Kidney epithelial cell (primary cell): ENCODE measurements around the gene WBP4. TPM values are rescaled to one million over a fixed set of nuclear protein-coding genes. Genes with fewer than 3 reads are reported as not detected.

Source experiments
- DNase-seq: peaks from one replicate; pipeline ENCODE4 v3.0.0-alpha.2; 2010; ENCODE audit warnings: low read depth
- H3K27me3 ChIP-seq: 2 replicates; pipeline ENCODE4 v1.6.0; 2011; ENCODE audit warnings: low read length; ENCODE audit not compliant: control insufficient read depth, insufficient read depth
- H3K36me3 ChIP-seq: 2 replicates; pipeline ENCODE4 v1.5.1; 2011; ENCODE audit warnings: low read length; ENCODE audit not compliant: control insufficient read depth, insufficient read depth
- H3K4me3 ChIP-seq: 2 replicates; pipeline ENCODE4 v1.5.1; 2011; ENCODE audit warnings: low read depth, mild to moderate bottlenecking, control low read depth, low read length
- total RNA-seq: library from RNA; depleted of rRNA; stranded (reverse); fragments of >200 nt; gene quantifications from 2 replicates; pipeline ENCODE4 v1.2.3, GENCODE V29; 2015
- TF ChIP-seq, protein P1 (sequence below): IDR thresholded peaks from 2 replicates; pipeline ENCODE4 v1.5.1; 2011; ENCODE audit warnings: mild to moderate bottlenecking, moderate library complexity, low read length, control low read depth, inconsistent platforms; ENCODE audit not compliant: insufficient read depth, poor library complexity, severe bottlenecking

Gene WBP4
- total RNA-seq, 1 donor from 2014 or later, result 13.8 TPM

DNA sequence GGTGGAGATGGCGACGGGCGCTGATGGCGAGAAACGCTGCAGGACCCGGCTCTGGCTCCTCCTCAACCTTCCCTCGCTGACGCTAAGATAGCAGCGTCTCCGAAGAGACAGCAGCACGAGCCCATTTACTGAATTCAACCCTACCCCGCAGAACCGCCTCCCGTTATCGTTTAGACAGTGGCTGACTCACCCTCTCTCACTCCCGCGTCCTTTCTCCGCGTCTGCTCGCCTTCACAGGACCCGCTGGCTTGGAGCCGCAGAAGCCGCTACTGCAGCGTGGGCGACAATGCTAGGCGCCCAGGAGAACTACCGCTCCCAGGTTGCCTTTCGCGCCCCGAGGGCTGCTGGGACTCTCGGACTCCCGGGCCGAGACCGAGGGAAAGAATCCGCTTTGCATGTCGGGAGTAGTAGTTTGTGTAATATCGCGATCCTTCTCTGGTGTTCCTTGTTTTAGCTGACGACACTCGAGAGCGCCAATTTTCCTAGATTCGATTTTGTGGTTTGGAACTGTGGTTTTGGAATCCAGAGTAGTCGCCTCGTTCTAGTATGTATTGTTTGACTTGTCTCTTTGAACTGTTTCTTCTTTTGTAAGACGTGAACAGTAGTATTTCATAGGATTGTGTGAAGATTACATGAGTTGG lies 71.3 kb downstream of the WBP4 start, which contains the start of gene KBTBD6:
Gene KBTBD6 (minus strand): TSS at position 291 of the 641 bp plus-strand sequence. CDS start 291 bp downstream, outside the sequence.
- TF ChIP-seq, protein P1, sequence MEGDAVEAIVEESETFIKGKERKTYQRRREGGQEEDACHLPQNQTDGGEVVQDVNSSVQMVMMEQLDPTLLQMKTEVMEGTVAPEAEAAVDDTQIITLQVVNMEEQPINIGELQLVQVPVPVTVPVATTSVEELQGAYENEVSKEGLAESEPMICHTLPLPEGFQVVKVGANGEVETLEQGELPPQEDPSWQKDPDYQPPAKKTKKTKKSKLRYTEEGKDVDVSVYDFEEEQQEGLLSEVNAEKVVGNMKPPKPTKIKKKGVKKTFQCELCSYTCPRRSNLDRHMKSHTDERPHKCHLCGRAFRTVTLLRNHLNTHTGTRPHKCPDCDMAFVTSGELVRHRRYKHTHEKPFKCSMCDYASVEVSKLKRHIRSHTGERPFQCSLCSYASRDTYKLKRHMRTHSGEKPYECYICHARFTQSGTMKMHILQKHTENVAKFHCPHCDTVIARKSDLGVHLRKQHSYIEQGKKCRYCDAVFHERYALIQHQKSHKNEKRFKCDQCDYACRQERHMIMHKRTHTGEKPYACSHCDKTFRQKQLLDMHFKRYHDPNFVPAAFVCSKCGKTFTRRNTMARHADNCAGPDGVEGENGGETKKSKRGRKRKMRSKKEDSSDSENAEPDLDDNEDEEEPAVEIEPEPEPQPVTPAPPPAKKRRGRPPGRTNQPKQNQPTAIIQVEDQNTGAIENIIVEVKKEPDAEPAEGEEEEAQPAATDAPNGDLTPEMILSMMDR, result no peak
- DNase-seq, result peak; percentile 97
- no peaks in the 10 kb centered on the region for H3K27me3 ChIP-seq
- no peaks in the 10 kb centered on the region for H3K36me3 ChIP-seq
- H3K4me3 ChIP-seq, result peak within 1 kb of the TSS; percentile 50

Other genes with a start within 250 kb of the WBP4 start
- gene ELF1, start 42.2 kb upstream of the WBP4 start, total RNA-seq, result 60.6 and 74.1 TPM in 2 replicates
- gene KBTBD6, start 71.3 kb downstream of the WBP4 start, total RNA-seq, result 9.0 and 9.1 TPM in 2 replicates
- 3.3 and 3.7 TPM in 2 replicates for gene KBTBD7, start 133.1 kb downstream of the WBP4 start, total RNA-seq
- 8.5 and 11.1 TPM in 2 replicates for gene MTRF1, start 202.1 kb downstream of the WBP4 start, total RNA-seq
- gene NAA16, start 249.8 kb downstream of the WBP4 start, total RNA-seq, result 10.1 and 13.7 TPM in 2 replicates